ENCODE results near the gene GNG7.

DNA sequence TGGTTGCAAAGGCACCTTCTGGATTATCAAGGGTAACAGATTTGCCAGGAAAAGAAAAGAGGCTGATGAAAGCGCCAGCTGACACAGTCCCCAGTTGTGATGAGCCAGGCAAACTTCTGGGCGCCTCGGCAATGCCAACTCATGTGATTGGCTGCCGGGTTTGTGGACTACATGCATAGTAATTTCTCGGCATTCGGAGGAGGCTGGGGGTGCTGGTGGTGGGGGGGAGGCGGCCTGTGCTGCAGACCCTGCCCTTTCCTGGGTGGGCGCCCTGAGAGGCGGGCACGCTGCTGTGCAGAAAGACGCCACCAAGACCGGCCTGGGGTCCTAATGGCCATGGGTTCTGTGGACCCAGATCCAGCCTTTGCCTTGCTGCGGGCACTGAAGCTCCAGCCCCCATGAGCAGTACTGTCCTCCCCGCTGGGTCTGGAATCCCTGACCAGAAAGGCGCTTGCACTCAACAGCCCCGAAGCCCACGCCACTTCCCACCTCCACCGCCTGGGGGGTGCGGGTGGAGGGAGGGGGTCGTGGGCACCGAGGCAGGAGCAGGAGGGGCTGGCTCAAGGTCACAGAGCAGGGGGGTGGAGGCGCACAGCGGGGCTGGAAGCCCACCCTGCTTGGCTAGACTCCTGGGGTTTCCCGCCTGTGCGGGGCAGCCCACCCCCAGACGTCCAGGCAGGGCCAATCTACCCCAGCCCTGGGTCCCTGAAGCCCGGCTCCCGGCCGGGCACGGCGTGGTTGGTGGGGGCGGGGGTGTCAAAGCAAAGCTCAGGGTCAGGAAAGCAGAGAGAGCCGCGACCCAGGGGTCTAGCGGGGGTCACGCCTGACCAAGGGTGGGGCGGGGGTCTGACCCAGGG is 17.7 kb upstream of the GNG7 start:
- TF ChIP-seq EZH2phosphoT487 (IDR thresholded peaks at IDR 0.05; ENCODE audit: borderline replicate concordance, low read length), result no peak
- TF ChIP-seq, protein P1, sequence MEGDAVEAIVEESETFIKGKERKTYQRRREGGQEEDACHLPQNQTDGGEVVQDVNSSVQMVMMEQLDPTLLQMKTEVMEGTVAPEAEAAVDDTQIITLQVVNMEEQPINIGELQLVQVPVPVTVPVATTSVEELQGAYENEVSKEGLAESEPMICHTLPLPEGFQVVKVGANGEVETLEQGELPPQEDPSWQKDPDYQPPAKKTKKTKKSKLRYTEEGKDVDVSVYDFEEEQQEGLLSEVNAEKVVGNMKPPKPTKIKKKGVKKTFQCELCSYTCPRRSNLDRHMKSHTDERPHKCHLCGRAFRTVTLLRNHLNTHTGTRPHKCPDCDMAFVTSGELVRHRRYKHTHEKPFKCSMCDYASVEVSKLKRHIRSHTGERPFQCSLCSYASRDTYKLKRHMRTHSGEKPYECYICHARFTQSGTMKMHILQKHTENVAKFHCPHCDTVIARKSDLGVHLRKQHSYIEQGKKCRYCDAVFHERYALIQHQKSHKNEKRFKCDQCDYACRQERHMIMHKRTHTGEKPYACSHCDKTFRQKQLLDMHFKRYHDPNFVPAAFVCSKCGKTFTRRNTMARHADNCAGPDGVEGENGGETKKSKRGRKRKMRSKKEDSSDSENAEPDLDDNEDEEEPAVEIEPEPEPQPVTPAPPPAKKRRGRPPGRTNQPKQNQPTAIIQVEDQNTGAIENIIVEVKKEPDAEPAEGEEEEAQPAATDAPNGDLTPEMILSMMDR (IDR thresholded peaks at IDR 0.05; ENCODE audit: low read depth, low read length, poor library complexity, severe bottlenecking), result no peak

Measured in DOHH2 (cell line).